B cell (primary cell): ENCODE measurements around the gene KRTAP2-4.

Experiments
- EZH2 ChIP-seq: IDR thresholded peaks from 2 replicates; pipeline ENCODE4 v1.6.1; 2012; ENCODE audit warnings: borderline replicate concordance, low read depth, mild to moderate bottlenecking, moderate library complexity, low read length; ENCODE audit not compliant: insufficient read depth, poor library complexity, severe bottlenecking
- TF ChIP-seq, protein P1 (sequence below): fragments of 200-600 bp; IDR thresholded peaks from one replicate; pipeline ENCODE4 v1.8.0; 2022; ENCODE audit warnings: antibody characterized with exemption, mild to moderate bottlenecking

DNA sequence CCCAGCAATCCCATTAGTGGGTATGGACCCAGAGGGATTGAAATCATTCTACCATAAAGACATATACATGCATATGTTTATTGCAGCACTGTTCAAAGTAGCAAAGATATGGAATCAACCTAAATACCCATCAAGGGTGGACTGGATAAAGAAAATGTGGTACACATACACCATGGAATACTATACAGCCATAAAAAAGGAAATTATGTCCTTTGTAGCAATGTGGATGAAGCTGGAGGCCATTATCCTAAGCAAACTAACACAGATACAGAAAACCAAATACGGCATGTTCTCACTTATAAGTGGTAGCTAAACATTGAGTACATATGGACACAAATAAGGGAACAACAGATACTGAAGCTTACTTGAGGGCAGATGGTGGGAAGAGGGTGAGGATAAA, 8.1 kb downstream of the KRTAP2-4 start:
- TF ChIP-seq, protein P1, sequence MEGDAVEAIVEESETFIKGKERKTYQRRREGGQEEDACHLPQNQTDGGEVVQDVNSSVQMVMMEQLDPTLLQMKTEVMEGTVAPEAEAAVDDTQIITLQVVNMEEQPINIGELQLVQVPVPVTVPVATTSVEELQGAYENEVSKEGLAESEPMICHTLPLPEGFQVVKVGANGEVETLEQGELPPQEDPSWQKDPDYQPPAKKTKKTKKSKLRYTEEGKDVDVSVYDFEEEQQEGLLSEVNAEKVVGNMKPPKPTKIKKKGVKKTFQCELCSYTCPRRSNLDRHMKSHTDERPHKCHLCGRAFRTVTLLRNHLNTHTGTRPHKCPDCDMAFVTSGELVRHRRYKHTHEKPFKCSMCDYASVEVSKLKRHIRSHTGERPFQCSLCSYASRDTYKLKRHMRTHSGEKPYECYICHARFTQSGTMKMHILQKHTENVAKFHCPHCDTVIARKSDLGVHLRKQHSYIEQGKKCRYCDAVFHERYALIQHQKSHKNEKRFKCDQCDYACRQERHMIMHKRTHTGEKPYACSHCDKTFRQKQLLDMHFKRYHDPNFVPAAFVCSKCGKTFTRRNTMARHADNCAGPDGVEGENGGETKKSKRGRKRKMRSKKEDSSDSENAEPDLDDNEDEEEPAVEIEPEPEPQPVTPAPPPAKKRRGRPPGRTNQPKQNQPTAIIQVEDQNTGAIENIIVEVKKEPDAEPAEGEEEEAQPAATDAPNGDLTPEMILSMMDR, result no peak
- no peak for TF ChIP-seq EZH2
